Calu3 (cell line): ENCODE results near the gene ARHGAP42. TPM values are rescaled to one million over a fixed set of nuclear protein-coding genes. Genes with fewer than 3 reads are reported as not detected.

Source experiments
- BruUV-seq: library from RNA; stranded (reverse); fragments of 400-500 nt; replicated peaks from 2 replicates; lab custom pipeline; 2021; lab: Mats Ljungman, UMichigan
- CTCF ChIA-PET: fragments of 300-600 bp; sonication (Branson Sonifier 250); formaldehyde crosslinking; loops from one replicate; lab custom pipeline; 2022; ENCODE audit warnings: antibody characterized with exemption; lab: Charles Lee
- DNase-seq: peaks from one replicate; pipeline ENCODE4 v3.0.0; 2022
- H3K27ac Mint-ChIP-seq: one replicate; pipeline ENCODE4 v1.8.0; 2022; ENCODE audit warnings: mixed read lengths; ENCODE audit not compliant: unreplicated experiment
- H3K27me3 Mint-ChIP-seq: one replicate; pipeline ENCODE4 v1.8.0; 2022; ENCODE audit warnings: mixed read lengths; ENCODE audit not compliant: unreplicated experiment
- H3K36me3 Mint-ChIP-seq: one replicate; pipeline ENCODE4 v1.8.0; 2022; ENCODE audit warnings: mild to moderate bottlenecking, moderate library complexity, mixed read lengths; ENCODE audit not compliant: insufficient read depth, unreplicated experiment
- H3K4me1 Mint-ChIP-seq: one replicate; pipeline ENCODE4 v1.8.0; 2022; ENCODE audit warnings: mild to moderate bottlenecking, low read depth, mixed read lengths; ENCODE audit not compliant: unreplicated experiment
- H3K4me3 Mint-ChIP-seq: one replicate; pipeline ENCODE4 v1.8.0; 2022; ENCODE audit warnings: mild to moderate bottlenecking, low read depth, moderate library complexity, mixed read lengths; ENCODE audit not compliant: unreplicated experiment
- H3K9me3 Mint-ChIP-seq: one replicate; pipeline ENCODE4 v1.8.0; 2022; ENCODE audit warnings: low read depth, mixed read lengths; ENCODE audit not compliant: unreplicated experiment
- CTCF ChIP-seq: fragments of 200-600 bp; IDR thresholded peaks from one replicate; pipeline ENCODE4 v1.8.0; 2022; ENCODE audit warnings: antibody characterized with exemption; ENCODE audit not compliant: unreplicated experiment
- intact Hi-C: fragments of 100-400 bp; cut with micrococcal nuclease; formaldehyde crosslinking; loops from one replicate; pipeline ENCODE4 v1.10.0; 2022; ENCODE audit not compliant: unreplicated experiment
- total RNA-seq: library from RNA; stranded (reverse); gene quantifications from 2 replicates; pipeline ENCODE4 v1.2.3, GENCODE V29; 2022

Gene ARHGAP42
- total RNA-seq, 1 experiment from 2014 or later, result 10.3 TPM

- no TSS peak for BruUV-seq
- CTCF ChIA-PET, result no interaction called here
- Mint-ChIP-seq H3K4me3 (no peak overlapping the region), H3K9me3 (no peaks in the 10 kb centered on the region), H3K27ac (no peak overlapping the region), H3K36me3 (peaks cover 7% of the 10 kb centered on the region), H3K4me1 (no peaks in the 10 kb centered on the region), H3K27me3 (no peaks in the 10 kb centered on the region)
- TF ChIP-seq CTCF, result no peak
- DNase-seq, result no peak
- intact Hi-C loops, result no loop called here
Observed at GRCh38 chr11:100905684-100906083, 218.6 kb downstream of the ARHGAP42 start.

GRCh38 chr11:100908746-100909145 is 221.7 kb downstream of the ARHGAP42 start:
- DNase-seq, result no peak
- no peak for TF ChIP-seq CTCF
- CTCF ChIA-PET, result interaction anchor here (0.7 kb wide), 1 partner anchor 13 kb away, joined by 4 read pairs; no protein-coding TSS in a partner anchor
- intact Hi-C loops, result no loop called here
- no peaks in the 10 kb centered on the region for H3K4me1 Mint-ChIP-seq
- peaks cover 7% of the 10 kb centered on the region for H3K36me3 Mint-ChIP-seq
- H3K27me3 Mint-ChIP-seq, result no peaks in the 10 kb centered on the region
- no peak overlapping the region for H3K4me3 Mint-ChIP-seq
- H3K27ac Mint-ChIP-seq, result no peak overlapping the region
- no peaks in the 10 kb centered on the region for H3K9me3 Mint-ChIP-seq
- BruUV-seq, result no TSS peak

- BruUV-seq, result no TSS peak
- no peaks in the 10 kb centered on the region for H3K4me1 Mint-ChIP-seq
- H3K4me3 Mint-ChIP-seq, result no peak overlapping the region
- CTCF ChIA-PET, result no interaction called here
- H3K9me3 Mint-ChIP-seq, result no peaks in the 10 kb centered on the region
- H3K27me3 Mint-ChIP-seq, result no peaks in the 10 kb centered on the region
- no peak for DNase-seq
- TF ChIP-seq CTCF, result no peak
- H3K27ac Mint-ChIP-seq, result no peak overlapping the region
- no peaks in the 10 kb centered on the region for H3K36me3 Mint-ChIP-seq
- intact Hi-C loops, result no loop called here
Observed at GRCh38 chr11:100910808-100911207, 223.7 kb downstream of the ARHGAP42 start.

- no peaks in the 10 kb centered on the region for H3K36me3 Mint-ChIP-seq
- CTCF ChIA-PET, result no interaction called here
- H3K4me1 Mint-ChIP-seq, result no peaks in the 10 kb centered on the region
- intact Hi-C loops, result no loop called here
- no peaks in the 10 kb centered on the region for H3K27me3 Mint-ChIP-seq
- no TSS peak for BruUV-seq
- no peak for DNase-seq
- TF ChIP-seq CTCF, result no peak
- no peak overlapping the region for H3K4me3 Mint-ChIP-seq
- H3K9me3 Mint-ChIP-seq, result no peaks in the 10 kb centered on the region
- H3K27ac Mint-ChIP-seq, result no peak overlapping the region
Observed at GRCh38 chr11:100914415-100915110, 227.5 kb downstream of the ARHGAP42 start.
